Activated CD4-positive, CD25-positive, alpha-beta regulatory T cell treated with anti-CD3 and anti-CD28 coated beads, Interleukin-2, amount 50 U/mL, for 72 hours (primary cell): Measurements from ENCODE around the gene CSRNP3.
"Not testable (repeated sequence)": the region's sequence is repeated elsewhere in the genome, so short reads cannot be mapped to it uniquely, and the experiment has no call there.

ENCODE experiments used
- DNase-seq: peaks from one replicate; pipeline ENCODE4 v3.0.0; 2021

CSRNP3 gene

GRCh38 chr2:165558832-165559231 is 89.3 kb downstream of the CSRNP3 start:
- DNase-seq, result no peak

GRCh38 chr2:165560377-165560988 is 91.0 kb downstream of the CSRNP3 start:
- no peak for DNase-seq

GRCh38 chr2:165561516-165561915 is 92.0 kb downstream of the CSRNP3 start:
- no peak for DNase-seq

GRCh38 chr2:165562233-165562632 is 92.7 kb downstream of the CSRNP3 start:
- no peak for DNase-seq

GRCh38 chr2:165563468-165564225 is 94.1 kb downstream of the CSRNP3 start:
- no peak for DNase-seq

GRCh38 chr2:165566008-165566407 is 96.5 kb downstream of the CSRNP3 start:
- DNase-seq, result no peak

- no peak for DNase-seq
Measured at GRCh38 chr2:165567273-165567672, 97.8 kb downstream of the CSRNP3 start.

GRCh38 chr2:165568361-165568760 is 98.9 kb downstream of the CSRNP3 start:
- DNase-seq, result no peak

- DNase-seq, result no peak
Measured at GRCh38 chr2:165571477-165571876, 102.0 kb downstream of the CSRNP3 start.

GRCh38 chr2:165572151-165572550 is 102.7 kb downstream of the CSRNP3 start:
- no peak for DNase-seq

- DNase-seq, result no peak
Measured at GRCh38 chr2:165573534-165574461, 104.3 kb downstream of the CSRNP3 start.

- DNase-seq, result no peak
Measured at GRCh38 chr2:165575044-165575615, 105.6 kb downstream of the CSRNP3 start.

GRCh38 chr2:165576409-165577154 is 107.1 kb downstream of the CSRNP3 start:
- DNase-seq, result no peak

- DNase-seq, result no peak
Measured at GRCh38 chr2:165582409-165582808, 112.9 kb downstream of the CSRNP3 start.

GRCh38 chr2:165582863-165583506 is 113.5 kb downstream of the CSRNP3 start:
- no peak for DNase-seq

- DNase-seq, result no peak
Measured at GRCh38 chr2:165584126-165584654, 114.7 kb downstream of the CSRNP3 start.

- DNase-seq, result no peak
Measured at GRCh38 chr2:165586019-165586418, 116.5 kb downstream of the CSRNP3 start.

GRCh38 chr2:165587335-165587938 is 117.9 kb downstream of the CSRNP3 start:
- no peak for DNase-seq

GRCh38 chr2:165590999-165591398 is 121.5 kb downstream of the CSRNP3 start:
- not testable (repeated sequence) for DNase-seq

- no peak for DNase-seq
Measured at GRCh38 chr2:165593081-165593480, 123.6 kb downstream of the CSRNP3 start.
